ENCODE results near the gene SPOCK3.

DNA sequence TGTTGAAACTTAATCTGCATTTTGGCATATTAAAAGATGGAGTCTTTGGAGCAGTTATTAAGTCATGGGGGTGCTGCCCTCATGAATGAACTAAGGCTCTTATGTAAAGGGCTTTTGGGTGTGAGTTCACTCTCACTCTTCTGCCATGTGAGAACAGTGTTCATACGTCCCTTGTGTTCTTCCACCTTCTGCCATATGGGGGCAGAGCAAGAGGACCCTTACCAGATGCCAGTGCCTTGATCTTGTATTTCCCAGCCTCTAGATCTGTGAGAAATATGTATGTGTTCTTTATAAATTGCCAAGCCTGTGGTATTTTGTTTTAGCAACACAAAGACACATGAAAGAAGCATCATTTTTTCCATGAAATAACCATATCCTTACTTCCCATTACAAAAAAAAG lies 213.9 kb downstream of the SPOCK3 start:
- TF ChIP-seq POLR2A (IDR thresholded peaks at IDR 0.05) (no peak), CTCF (IDR thresholded peaks at IDR 0.05) (no peak)
